ENCODE data around the gene RAB1B. TPM values are rescaled to one million over a fixed set of nuclear protein-coding genes. Genes with fewer than 3 reads are reported as not detected.

Gene RAB1B
- total and polyA plus RNA-seq, 12 donors: 117 to 153 (median 132) TPM

GRCh38 chr11:66314186-66314501, 45.7 kb downstream of the RAB1B start:
- ATAC-seq (no peak), DNase-seq (no peak)
- peaks cover 15 to 58% (median 41%) of the 10 kb centered on the region in 9 donors for H3K4me1 ChIP-seq
- 62 to 74% methylated on average over 1 of the region's 1 CpG for WGBS, 2 donors
- peak overlapping the region in 9 of 10 donors; percentile 78 to 94 (median 85) for H3K27ac ChIP-seq
- peaks cover 0 to 6% (median 0%) of the 10 kb centered on the region in 7 donors for H3K27me3 ChIP-seq
- TF ChIP-seq CTCF (IDR thresholded peaks at IDR 0.05): no peak
- H3K9me3 ChIP-seq: no peaks in the 10 kb centered on the region
- H3K36me3 ChIP-seq: no peaks in the 10 kb centered on the region
- intact Hi-C loops (cut with DNase I): loop anchor here in 8 of 10 donors (5.0 to 10.0 kb wide), 3 partner anchors 33 to 73 kb away; partner anchors contain the start of genes B4GAT1 (in 2 of the 8) and BRMS1 (in 2 of the 8)
- peak overlapping the region in 9 of 10 donors; percentile 37 to 76 (median 60) for H3K4me3 ChIP-seq

GRCh38 chr11:66314561-66315497, 46.4 kb downstream of the RAB1B start:
- ATAC-seq (no peak), DNase-seq (no peak)
- H3K27me3 ChIP-seq: peaks cover 0 to 6% (median 0%) of the 10 kb centered on the region in 7 donors
- TF ChIP-seq CTCF (IDR thresholded peaks at IDR 0.05): no peak
- intact Hi-C loops (cut with DNase I): loop anchor here in 8 of 10 donors (5.0 to 10.0 kb wide), 3 partner anchors 32 to 72 kb away; partner anchors contain the start of genes B4GAT1 (in 2 of the 8) and BRMS1 (in 2 of the 8)
- H3K36me3 ChIP-seq: no peaks in the 10 kb centered on the region
- H3K9me3 ChIP-seq: no peaks in the 10 kb centered on the region
- H3K4me1 ChIP-seq: peaks cover 15 to 58% (median 41%) of the 10 kb centered on the region in 9 donors
- peak overlapping the region in 8 of 10 donors; percentile 83 to 94 (median 88) for H3K27ac ChIP-seq
- H3K4me3 ChIP-seq: peak overlapping the region in 9 of 10 donors; percentile 46 to 76 (median 60)
- 75 to 82% methylated on average over 17 of the region's 17 CpGs for WGBS, 2 donors

GRCh38 chr11:66315498-66315885, 47.1 kb downstream of the RAB1B start:
- peak overlapping the region in 9 of 10 donors; percentile 46 to 76 (median 60) for H3K4me3 ChIP-seq
- peak overlapping the region in 8 of 10 donors; percentile 77 to 92 (median 86) for H3K27ac ChIP-seq
- no peaks in the 10 kb centered on the region for H3K36me3 ChIP-seq
- H3K27me3 ChIP-seq: peaks cover 0 to 6% (median 0%) of the 10 kb centered on the region in 7 donors
- DNase-seq (no peak), ATAC-seq (no peak)
- no peak for TF ChIP-seq CTCF (IDR thresholded peaks at IDR 0.05)
- H3K9me3 ChIP-seq: no peaks in the 10 kb centered on the region
- H3K4me1 ChIP-seq: peaks cover 15 to 58% (median 41%) of the 10 kb centered on the region in 9 donors
- WGBS, 2 donors: 73 to 82% methylated on average over 14 of the region's 14 CpGs
- intact Hi-C loops (cut with DNase I): loop anchor here in 1 of 10 donors (10.0 kb wide), 1 partner anchor 69 kb away; no protein-coding TSS in a partner anchor

Measured in heart right ventricle (tissue), 16 donors.